HK-2 (cell line): Measurements from ENCODE around the gene HOXD12.

ENCODE experiments used
- DNase-seq: peaks from one replicate; pipeline ENCODE4 v3.0.0-alpha.2; 2018; ENCODE audit not compliant: unreplicated experiment

HOXD12 gene

GRCh38 chr2:176148751-176149421 lies 49.3 kb downstream of the HOXD12 start:
- no peak for DNase-seq

GRCh38 chr2:176149481-176149938 lies 49.9 kb downstream of the HOXD12 start:
- no peak for DNase-seq

- DNase-seq = no peak
Measured at GRCh38 chr2:176149939-176150583, 50.5 kb downstream of the HOXD12 start.

- DNase-seq = no peak
Measured at GRCh38 chr2:176150584-176151441, 51.2 kb downstream of the HOXD12 start.

- DNase-seq = peak; percentile 44
Measured at GRCh38 chr2:176151442-176152287, 52.1 kb downstream of the HOXD12 start, which contains the start of gene HOXD4. Gene HOXD4 (plus strand): TSS chr2:176151550. CDS start chr2:176151634, 84 bp downstream.
